ENCODE results near the gene RPUSD1.
A peak's percentile ranks its signal among the peaks of the same experiment; 100 is the strongest.

The RPUSD1 gene

GRCh38 chr16:797686-798085 lies 9.5 kb upstream of the RPUSD1 start:
- DNase-seq = no peak

GRCh38 chr16:797120-797420 lies 8.9 kb upstream of the RPUSD1 start:
- peak; percentile 62 for DNase-seq

- DNase-seq = no peak
Observed at GRCh38 chr16:796296-797119, 8.3 kb upstream of the RPUSD1 start.

GRCh38 chr16:795580-796229 lies 7.5 kb upstream of the RPUSD1 start:
- no peak for DNase-seq

GRCh38 chr16:794853-795466 lies 6.8 kb upstream of the RPUSD1 start:
- no peak for DNase-seq

GRCh38 chr16:794091-794822 lies 6.1 kb upstream of the RPUSD1 start:
- DNase-seq = no peak

- DNase-seq = no peak
Observed at GRCh38 chr16:793414-793813, 5.2 kb upstream of the RPUSD1 start.

GRCh38 chr16:792221-792995 lies 4.2 kb upstream of the RPUSD1 start:
- no peak for DNase-seq

- no peak for DNase-seq
Observed at GRCh38 chr16:791131-791530, 3.0 kb upstream of the RPUSD1 start.

GRCh38 chr16:790086-790485 lies 1.9 kb upstream of the RPUSD1 start:
- no peak for DNase-seq

- no peak for DNase-seq
Observed at GRCh38 chr16:789191-789850, 1.1 kb upstream of the RPUSD1 start.

GRCh38 chr16:788399-789126 lies 382 bp upstream of the RPUSD1 start, which contains the start of gene CHTF18:
CHTF18 (plus strand) TSS chr16:788620; CDS start chr16:788685, 65 bp downstream.
- DNase-seq = peak; percentile 94

GRCh38 chr16:787321-787966 lies 737 bp downstream of the RPUSD1 start:
- no peak for DNase-seq

GRCh38 chr16:785563-786535 lies 2.3 kb downstream of the RPUSD1 start:
- peak; percentile 87 for DNase-seq

- no peak for DNase-seq
Observed at GRCh38 chr16:784431-784830, 3.8 kb downstream of the RPUSD1 start.

GRCh38 chr16:783404-784161 lies 4.6 kb downstream of the RPUSD1 start:
- DNase-seq = no peak

- no peak for DNase-seq
Observed at GRCh38 chr16:782766-783403, 5.3 kb downstream of the RPUSD1 start.

GRCh38 chr16:782258-782657 lies 5.9 kb downstream of the RPUSD1 start:
- no peak for DNase-seq

All from activated CD4-positive, alpha-beta T cell treated with anti-CD3 and anti-CD28 coated beads for 48 hours (primary cell).